Mucosa of stomach (tissue), 1 donor: Measurements from ENCODE around the gene MAML3.
"Not testable (repeated sequence)": the region's sequence is repeated elsewhere in the genome, so short reads cannot be mapped to it uniquely, and the experiment has no call there.

Source experiments
- H3K27me3 ChIP-seq: one replicate; pipeline ENCODE4 v1.7.0; 2013; ENCODE audit warnings: mild to moderate bottlenecking, low read length; ENCODE audit not compliant: control insufficient read depth, insufficient read depth
- H3K36me3 ChIP-seq: one replicate; pipeline ENCODE4 v1.7.0; 2013; ENCODE audit warnings: low read length; ENCODE audit not compliant: control insufficient read depth, insufficient read depth
- H3K4me1 ChIP-seq: one replicate; pipeline ENCODE4 v1.7.0; 2013; ENCODE audit warnings: mild to moderate bottlenecking, low read length; ENCODE audit not compliant: control insufficient read depth, insufficient read depth
- H3K4me3 ChIP-seq: one replicate; pipeline ENCODE4 v1.7.0; 2013; ENCODE audit warnings: low read length
- H3K9ac ChIP-seq: one replicate; pipeline ENCODE4 v1.7.0; 2013; ENCODE audit warnings: mild to moderate bottlenecking, low read length, moderate library complexity
- H3K9me3 ChIP-seq: one replicate; pipeline ENCODE4 v1.7.0; 2013; ENCODE audit warnings: mild to moderate bottlenecking, low read length, moderate library complexity; ENCODE audit not compliant: control insufficient read depth
- donor health status: Pancreatic carcinoma.

Gene MAML3

DNA sequence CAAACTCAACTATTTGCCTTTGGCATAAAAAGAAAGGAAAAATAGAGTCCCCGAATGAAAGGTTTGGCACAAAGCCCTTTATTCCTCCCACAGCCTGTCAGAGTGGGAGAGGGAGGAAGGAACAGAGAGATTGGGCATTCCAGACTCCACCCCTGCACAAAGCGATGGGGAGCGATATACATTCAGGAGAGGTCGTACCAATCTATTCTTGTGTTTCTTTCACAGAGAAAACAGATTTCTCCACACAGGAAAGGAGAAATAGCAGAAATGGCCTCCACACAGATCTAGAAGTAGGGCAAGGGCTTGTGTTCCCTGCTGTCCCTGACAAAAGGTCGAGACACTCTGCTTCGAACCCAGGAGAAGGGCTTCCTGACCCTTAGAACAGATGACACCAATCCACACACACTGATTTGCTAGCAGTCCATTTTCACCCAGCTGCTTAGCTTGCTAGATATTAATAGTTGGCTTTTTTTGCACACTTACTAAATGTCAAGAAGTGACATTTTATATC lies 197.4 kb downstream of the MAML3 start:
- H3K4me1 ChIP-seq, result peaks cover 7% of the 10 kb centered on the region
- H3K36me3 ChIP-seq, result no peaks in the 10 kb centered on the region
- no peak overlapping the region for H3K9ac ChIP-seq
- no peak overlapping the region for H3K4me3 ChIP-seq
- no peaks in the 10 kb centered on the region for H3K9me3 ChIP-seq
- no peaks in the 10 kb centered on the region for H3K27me3 ChIP-seq

DNA sequence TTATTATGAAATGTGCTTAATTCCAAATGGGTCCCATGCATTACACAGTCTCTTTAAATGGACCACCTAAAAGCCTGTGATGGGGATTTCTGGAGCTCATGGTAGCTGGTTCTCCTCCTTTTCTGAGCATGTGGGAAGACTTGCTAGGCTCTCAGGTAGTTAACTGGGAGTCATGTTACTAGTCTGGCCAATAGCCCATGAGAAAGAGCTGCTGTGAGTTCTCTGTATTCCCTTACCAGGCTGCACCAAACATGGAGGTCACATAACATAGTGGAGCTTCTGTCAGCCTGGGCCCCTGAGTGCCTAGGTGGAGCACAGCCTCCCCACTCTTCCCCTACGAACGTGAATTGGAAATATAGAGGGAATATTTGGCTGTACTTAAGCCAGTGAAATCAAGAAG lies 198.4 kb downstream of the MAML3 start:
- Histone ChIP-seq H3K9ac (no peak overlapping the region), H3K4me1 (peaks cover 7% of the 10 kb centered on the region), H3K4me3 (no peak overlapping the region), H3K27me3 (no peaks in the 10 kb centered on the region), H3K36me3 (no peaks in the 10 kb centered on the region), H3K9me3 (no peaks in the 10 kb centered on the region)

GRCh38 chr4:139954512-139954911 lies 199.5 kb downstream of the MAML3 start:
- H3K9me3 ChIP-seq, result no peaks in the 10 kb centered on the region
- no peaks in the 10 kb centered on the region for H3K36me3 ChIP-seq
- H3K9ac ChIP-seq, result no peak overlapping the region

GRCh38 chr4:139951021-139951420 lies 203.0 kb downstream of the MAML3 start:
- Histone ChIP-seq H3K27me3 (no peaks in the 10 kb centered on the region), H3K9ac (no peak overlapping the region), H3K9me3 (no peaks in the 10 kb centered on the region), H3K4me3 (no peak overlapping the region), H3K4me1 (no peaks in the 10 kb centered on the region), H3K36me3 (no peaks in the 10 kb centered on the region)

More at GRCh38 chr4:139954512-139954911, 199.5 kb downstream of the MAML3 start:
- Histone ChIP-seq H3K4me3 (no peak overlapping the region), H3K27me3 (no peaks in the 10 kb centered on the region), H3K4me1 (peaks cover 7% of the 10 kb centered on the region)

DNA sequence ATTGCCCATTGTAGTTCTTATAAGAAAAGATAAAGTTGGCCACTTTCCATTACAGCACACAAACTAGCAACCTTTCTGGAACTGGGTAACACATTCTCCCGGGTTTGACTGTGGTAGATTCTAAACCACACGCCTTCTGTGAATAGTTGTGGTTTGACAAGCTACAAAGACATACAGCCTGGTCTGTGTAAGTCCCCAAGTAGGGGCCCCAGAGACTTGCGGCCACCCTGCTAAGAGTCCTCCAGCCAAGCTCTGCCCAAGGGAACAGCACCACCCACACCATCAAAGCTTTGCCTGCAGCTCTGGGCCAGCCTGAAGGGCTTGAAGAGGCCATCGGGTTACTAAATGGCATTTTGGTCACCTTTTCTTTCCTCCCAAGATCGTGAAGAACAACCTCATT lies 203.4 kb downstream of the MAML3 start:
- no peaks in the 10 kb centered on the region for H3K27me3 ChIP-seq
- no peak overlapping the region for H3K4me3 ChIP-seq
- H3K36me3 ChIP-seq, result no peaks in the 10 kb centered on the region
- H3K9ac ChIP-seq, result no peak overlapping the region
- no peaks in the 10 kb centered on the region for H3K9me3 ChIP-seq
- H3K4me1 ChIP-seq, result no peaks in the 10 kb centered on the region

DNA sequence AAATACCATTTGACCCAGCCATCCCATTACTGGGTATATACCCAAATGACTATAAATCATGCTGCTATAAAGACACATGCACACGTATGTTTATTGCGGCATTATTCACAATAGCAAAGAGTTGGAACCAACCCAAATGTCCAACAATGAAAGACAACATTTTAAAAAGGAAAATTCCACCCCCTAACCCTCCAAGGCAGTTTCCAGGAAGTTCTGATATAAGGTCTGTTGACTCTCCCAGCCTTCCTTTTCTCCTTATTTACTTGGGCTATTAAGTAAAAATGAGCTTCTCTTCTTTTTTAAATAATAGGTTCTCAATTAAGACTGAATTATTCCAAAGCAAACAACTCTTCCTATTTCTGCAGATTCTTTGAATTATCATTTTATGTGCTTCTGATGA lies 209.1 kb downstream of the MAML3 start:
- not testable (repeated sequence) for H3K4me3 ChIP-seq, H3K4me1 ChIP-seq, H3K27me3 ChIP-seq, H3K36me3 ChIP-seq, H3K9me3 ChIP-seq, H3K9ac ChIP-seq

DNA sequence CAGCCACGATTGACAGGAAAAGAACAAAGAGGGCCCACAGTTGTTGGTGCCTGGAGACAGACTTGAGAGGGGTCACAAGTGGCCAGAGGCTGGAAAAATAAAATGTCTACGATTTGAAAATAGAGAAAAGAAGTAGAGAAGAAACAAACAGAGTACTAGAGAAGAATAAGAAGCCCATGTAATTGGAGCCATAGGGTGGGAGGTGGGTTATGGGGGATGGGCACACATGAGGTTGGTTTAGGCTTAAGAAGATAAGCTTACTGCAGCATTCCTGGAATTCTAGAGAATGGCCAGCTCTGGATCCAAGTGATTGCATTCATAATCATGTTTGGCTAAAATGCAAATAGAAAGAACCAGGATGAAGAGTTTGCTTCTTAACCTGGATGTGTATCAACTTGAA lies 210.7 kb downstream of the MAML3 start:
- Histone ChIP-seq H3K36me3 (no peaks in the 10 kb centered on the region), H3K4me3 (no peak overlapping the region), H3K4me1 (no peaks in the 10 kb centered on the region), H3K9ac (no peak overlapping the region), H3K9me3 (no peaks in the 10 kb centered on the region), H3K27me3 (no peaks in the 10 kb centered on the region)

DNA sequence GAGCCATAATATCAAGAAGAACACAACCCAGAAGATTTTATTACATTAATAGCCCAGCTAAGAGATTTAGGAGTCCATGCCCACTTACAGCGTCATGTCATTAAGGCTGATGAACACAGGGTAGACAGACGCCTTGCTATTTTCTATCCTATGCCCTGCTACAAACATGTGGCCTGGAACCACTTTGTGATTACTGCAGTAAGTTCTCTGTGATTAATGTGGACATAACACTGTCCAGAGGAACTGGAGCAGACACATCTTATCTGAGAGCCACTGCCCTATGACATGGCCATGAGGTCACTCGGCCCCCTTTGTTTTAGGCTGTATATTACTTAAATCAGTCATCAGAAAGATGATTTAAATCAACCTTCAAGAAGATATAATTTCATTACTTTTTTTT lies 211.7 kb downstream of the MAML3 start:
- no peak overlapping the region for H3K4me3 ChIP-seq
- no peaks in the 10 kb centered on the region for H3K9me3 ChIP-seq
- H3K36me3 ChIP-seq, result no peaks in the 10 kb centered on the region
- H3K9ac ChIP-seq, result no peak overlapping the region
- no peaks in the 10 kb centered on the region for H3K27me3 ChIP-seq
- no peaks in the 10 kb centered on the region for H3K4me1 ChIP-seq

- no peaks in the 10 kb centered on the region for H3K36me3 ChIP-seq
- no peak overlapping the region for H3K9ac ChIP-seq
- no peak overlapping the region for H3K4me3 ChIP-seq
- H3K4me1 ChIP-seq, result no peaks in the 10 kb centered on the region
- no peaks in the 10 kb centered on the region for H3K27me3 ChIP-seq
- no peaks in the 10 kb centered on the region for H3K9me3 ChIP-seq
These were observed 213.4 kb downstream of the MAML3 start for GRCh38 chr4:139940600-139940999.

DNA sequence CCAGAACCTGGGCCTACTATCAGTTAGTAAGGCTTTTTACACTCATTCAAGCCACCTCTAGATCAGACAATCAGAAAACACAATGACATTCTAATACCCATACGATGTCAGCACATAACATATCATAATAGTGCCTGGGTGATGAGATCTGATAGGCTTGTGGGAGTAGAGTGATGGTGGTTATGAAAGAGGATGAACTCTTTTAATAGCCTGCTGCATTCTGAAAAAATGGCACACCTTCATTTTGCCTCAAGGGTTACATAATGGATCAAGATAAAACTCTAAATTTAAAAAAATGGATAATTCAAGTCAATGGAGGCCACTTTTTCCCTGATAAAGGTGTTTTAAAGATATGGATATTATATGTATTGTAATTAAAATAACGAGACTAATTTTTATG lies 215.6 kb downstream of the MAML3 start:
- no peaks in the 10 kb centered on the region for H3K4me1 ChIP-seq
- H3K27me3 ChIP-seq, result no peaks in the 10 kb centered on the region
- no peak overlapping the region for H3K9ac ChIP-seq
- H3K36me3 ChIP-seq, result no peaks in the 10 kb centered on the region
- no peaks in the 10 kb centered on the region for H3K9me3 ChIP-seq
- no peak overlapping the region for H3K4me3 ChIP-seq

GRCh38 chr4:139935911-139936310 lies 218.1 kb downstream of the MAML3 start:
- Histone ChIP-seq H3K27me3 (no peaks in the 10 kb centered on the region), H3K4me3 (no peak overlapping the region), H3K9ac (no peak overlapping the region), H3K36me3 (no peaks in the 10 kb centered on the region), H3K4me1 (no peaks in the 10 kb centered on the region), H3K9me3 (no peaks in the 10 kb centered on the region)

- H3K9ac ChIP-seq, result no peak overlapping the region
- no peaks in the 10 kb centered on the region for H3K27me3 ChIP-seq
- H3K36me3 ChIP-seq, result no peaks in the 10 kb centered on the region
- H3K4me3 ChIP-seq, result no peak overlapping the region
- H3K4me1 ChIP-seq, result no peaks in the 10 kb centered on the region
- H3K9me3 ChIP-seq, result no peaks in the 10 kb centered on the region
These were observed 219.2 kb downstream of the MAML3 start for GRCh38 chr4:139934708-139935195.

GRCh38 chr4:139934057-139934707 lies 219.8 kb downstream of the MAML3 start:
- Histone ChIP-seq H3K36me3 (no peaks in the 10 kb centered on the region), H3K4me1 (no peaks in the 10 kb centered on the region), H3K9me3 (no peaks in the 10 kb centered on the region), H3K4me3 (no peak overlapping the region), H3K27me3 (no peaks in the 10 kb centered on the region), H3K9ac (no peak overlapping the region)
